Measurements from ENCODE around the gene HOXA3.

GRCh38 chr7:27160546-27161213 lies 8.3 kb upstream of the HOXA3 start:
- TF ChIP-seq, protein P1, sequence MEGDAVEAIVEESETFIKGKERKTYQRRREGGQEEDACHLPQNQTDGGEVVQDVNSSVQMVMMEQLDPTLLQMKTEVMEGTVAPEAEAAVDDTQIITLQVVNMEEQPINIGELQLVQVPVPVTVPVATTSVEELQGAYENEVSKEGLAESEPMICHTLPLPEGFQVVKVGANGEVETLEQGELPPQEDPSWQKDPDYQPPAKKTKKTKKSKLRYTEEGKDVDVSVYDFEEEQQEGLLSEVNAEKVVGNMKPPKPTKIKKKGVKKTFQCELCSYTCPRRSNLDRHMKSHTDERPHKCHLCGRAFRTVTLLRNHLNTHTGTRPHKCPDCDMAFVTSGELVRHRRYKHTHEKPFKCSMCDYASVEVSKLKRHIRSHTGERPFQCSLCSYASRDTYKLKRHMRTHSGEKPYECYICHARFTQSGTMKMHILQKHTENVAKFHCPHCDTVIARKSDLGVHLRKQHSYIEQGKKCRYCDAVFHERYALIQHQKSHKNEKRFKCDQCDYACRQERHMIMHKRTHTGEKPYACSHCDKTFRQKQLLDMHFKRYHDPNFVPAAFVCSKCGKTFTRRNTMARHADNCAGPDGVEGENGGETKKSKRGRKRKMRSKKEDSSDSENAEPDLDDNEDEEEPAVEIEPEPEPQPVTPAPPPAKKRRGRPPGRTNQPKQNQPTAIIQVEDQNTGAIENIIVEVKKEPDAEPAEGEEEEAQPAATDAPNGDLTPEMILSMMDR (IDR thresholded peaks at IDR 0.05; ENCODE audit: insufficient read depth, low read depth, low read length) = peak; percentile 74
- TF ChIP-seq EZH2 (IDR thresholded peaks at IDR 0.05; ENCODE audit: insufficient read depth, low read length) = peak; percentile 75
